Endothelial cell of umbilical vein (primary cell): ENCODE measurements around the gene GJB2. TPM values are rescaled to one million over a fixed set of nuclear protein-coding genes. Genes with fewer than 3 reads are reported as not detected.

Experiments used
- BruUV-seq: library from RNA; stranded (reverse); fragments of 400-500 nt; replicated peaks from 2 replicates; lab custom pipeline; 2021; lab: Mats Ljungman, UMichigan
- CTCF ChIA-PET: fragments of 300-600, 350-600 bp; sonication (Branson Sonifier 250); formaldehyde crosslinking; loops from one replicate; lab custom pipeline; 2021; ENCODE audit warnings: antibody characterized with exemption, inconsistent platforms; lab: Charles Lee
- POLR2A ChIA-PET: fragments of 300-600, 350-600 bp; sonication (Branson Sonifier 250); formaldehyde crosslinking; loops from one replicate; lab custom pipeline; 2021; ENCODE audit warnings: antibody characterized with exemption, inconsistent platforms; lab: Charles Lee
- DNase-seq: peaks from one replicate; pipeline ENCODE4 v3.0.0-alpha.2; 2011; ENCODE audit warnings: low read depth, low spot score
- FAIRE-seq: peaks from 2 replicates; lab custom pipeline; 2011; peaks lifted over from hg19 to GRCh38; lab: Jason Lieb, UNC
- H2AFZ ChIP-seq: 2 replicates; pipeline ENCODE4 v1.6.0; 2012; ENCODE audit warnings: low read depth, low read length, control low read depth, inconsistent platforms
- H3K27ac ChIP-seq: 2 replicates; pipeline ENCODE4 v1.5.1; 2011; ENCODE audit warnings: low read depth, mild to moderate bottlenecking, control low read depth, low read length, moderate library complexity; ENCODE audit not compliant: insufficient read depth
- H3K27me3 ChIP-seq, 2 experiments: 2 replicates each; pipeline versions ENCODE4 v1.6.0 to v1.6.1; 2011; ENCODE audit warnings: low read length in 2 of 2, mixed read lengths in 1 of 2; ENCODE audit not compliant: control insufficient read depth in 2 of 2, insufficient read depth in 2 of 2
- H3K36me3 ChIP-seq, 2 experiments: 2 replicates in 1 of 2; 3 replicates in 1 of 2; pipeline ENCODE4 v1.5.1; 2011; ENCODE audit warnings: low read length in 2 of 2, mild to moderate bottlenecking in 1 of 2, moderate library complexity in 1 of 2; ENCODE audit not compliant: control insufficient read depth in 2 of 2, insufficient read depth in 2 of 2; ENCODE audit errors: extremely low read depth in 1 of 2
- H3K4me1 ChIP-seq: 3 replicates; pipeline ENCODE4 v1.5.1; 2011; ENCODE audit warnings: mild to moderate bottlenecking, low read length; ENCODE audit not compliant: control insufficient read depth, insufficient read depth; ENCODE audit errors: extremely low read depth
- H3K4me2 ChIP-seq: 2 replicates; pipeline ENCODE4 v1.6.1; 2011; ENCODE audit warnings: low read length, control low read depth, mixed read lengths; ENCODE audit not compliant: insufficient read depth
- H3K4me3 ChIP-seq, 3 experiments: fragments of 200-600 bp in 1 of 3; sonication (generic), shearing (Covaris generic) in 1 of 3; replicated peaks in 1 of 3; 2 replicates each; pipeline ENCODE4 v1.5.1; 2011 to 2016; ENCODE audit warnings: control low read depth in 3 of 3, low read length in 3 of 3, mild to moderate bottlenecking in 2 of 3, inconsistent platforms in 1 of 3, low read depth in 1 of 3, moderate library complexity in 1 of 3; ENCODE audit not compliant: insufficient read depth in 1 of 3
- H3K79me2 ChIP-seq: 2 replicates; pipeline ENCODE4 v1.6.0; 2012; ENCODE audit warnings: low read length, inconsistent platforms; ENCODE audit not compliant: control insufficient read depth, insufficient read depth
- H3K9ac ChIP-seq: replicated peaks from 2 replicates; pipeline ENCODE3; 2011; ENCODE audit warnings: low read length, control low read depth; ENCODE audit not compliant: insufficient read depth; ENCODE audit errors: extremely low read depth
- H3K9me1 ChIP-seq: replicated peaks from 3 replicates; pipeline ENCODE4 v1.6.0; 2011; ENCODE audit warnings: mild to moderate bottlenecking, low read length; ENCODE audit not compliant: control insufficient read depth, insufficient read depth; ENCODE audit errors: extremely low read depth
- H3K9me3 ChIP-seq: replicated peaks from 2 replicates; pipeline ENCODE4 v1.5.1; 2012; ENCODE audit warnings: low read length, inconsistent platforms; ENCODE audit not compliant: control insufficient read depth, insufficient read depth
- H4K20me1 ChIP-seq: replicated peaks from 2 replicates; pipeline ENCODE3; 2011; ENCODE audit warnings: mild to moderate bottlenecking, low read length; ENCODE audit not compliant: control insufficient read depth, insufficient read depth; ENCODE audit errors: extremely low read depth
- CTCF ChIP-seq, 2 donors: IDR thresholded peaks; 1 replicate in 1 of 2; 2 replicates in 1 of 2; pipeline ENCODE4 v1.5.1; 2011; ENCODE audit warnings: low read length in 2 of 2, mild to moderate bottlenecking in 2 of 2, moderate library complexity in 2 of 2, control low read depth in 1 of 2, inconsistent platforms in 1 of 2, low read depth in 1 of 2; ENCODE audit not compliant: insufficient read depth in 1 of 2; ENCODE audit errors: extremely low read depth in 1 of 2
- EZH2 ChIP-seq: IDR thresholded peaks from 2 replicates; pipeline ENCODE4 v1.6.1; 2012; ENCODE audit warnings: borderline replicate concordance, low read depth, mild to moderate bottlenecking, moderate library complexity, low read length, inconsistent platforms; ENCODE audit not compliant: severe bottlenecking
- POLR2A ChIP-seq: IDR thresholded peaks from 2 replicates; pipeline ENCODE4 v1.6.1; 2012; ENCODE audit warnings: low read depth, mild to moderate bottlenecking, control low read depth, low read length
- dilution Hi-C: fragments of 300-500 bp; cut with MboI; formaldehyde crosslinking; loops from one replicate; pipeline ENCODE4 v1.15.0; 2019; ENCODE audit warnings: low sequenced_read_pairs; ENCODE audit not compliant: extremely low pct_ligation_motif_present
- intact Hi-C: fragments of 100-400 bp; cut with micrococcal nuclease; formaldehyde crosslinking; loops from one replicate; pipeline ENCODE4 v1.10.0; 2022
- polyA plus RNA-seq, 4 experiments: library from polyadenylated mRNA; depleted of rRNA in 3 of 4; stranded (reverse) in 3 of 4; unstranded in 1 of 4; fragments of >200 nt; gene quantifications; 2 replicates each; pipeline versions ENCODE4 v1.2.1 to v1.2.3, GENCODE V29; 2011 to 2012; ENCODE audit warnings: missing spikeins in 1 of 4
- total RNA-seq: library from RNA; stranded (reverse); gene quantifications from 2 replicates; pipeline ENCODE4 v1.2.3, GENCODE V29; 2021

Gene GJB2
- total and polyA plus RNA-seq, 2 donors (not counting 3 experiments of a cell fraction or from before 2014, with no cell fraction given): not detected

- Histone ChIP-seq H3K4me3 (peak overlapping the region in 1 of 3 experiments; percentile 31), H2AFZ (peak overlapping the region; percentile 20), H3K4me2 (peak overlapping the region; percentile 33), H3K9me1 (no peaks in the 10 kb centered on the region), H3K27me3 (peaks cover 64 to 78% of the 10 kb centered on the region in 2 experiments), H3K9ac (no peak overlapping the region), H3K27ac (no peak overlapping the region), H3K36me3 (no peaks in the 10 kb centered on the region), H3K4me1 (no peaks in the 10 kb centered on the region), H3K9me3 (no peaks in the 10 kb centered on the region), H4K20me1 (no peaks in the 10 kb centered on the region), H3K79me2 (no peaks in the 10 kb centered on the region)
- POLR2A ChIA-PET: no interaction called here
- dilution Hi-C loops: no loop called here
- TF ChIP-seq POLR2A (no peak), EZH2 (peak; percentile 96), CTCF (IDR thresholded peaks at IDR 0.05; ENCODE audit: extremely low read depth in 1 of 2, insufficient read depth in 1 of 2, low read depth in 1 of 2, low read length in 2 of 2) (no peak)
- FAIRE-seq (no peak), DNase-seq (no peak)
- no TSS peak for BruUV-seq
- intact Hi-C loops: no loop called here
- CTCF ChIA-PET: no interaction called here
These were observed 441 bp downstream of the GJB2 start for GRCh38 chr13:20192158-20192835.
